ENCODE results near the gene TSEN2.

DNA sequence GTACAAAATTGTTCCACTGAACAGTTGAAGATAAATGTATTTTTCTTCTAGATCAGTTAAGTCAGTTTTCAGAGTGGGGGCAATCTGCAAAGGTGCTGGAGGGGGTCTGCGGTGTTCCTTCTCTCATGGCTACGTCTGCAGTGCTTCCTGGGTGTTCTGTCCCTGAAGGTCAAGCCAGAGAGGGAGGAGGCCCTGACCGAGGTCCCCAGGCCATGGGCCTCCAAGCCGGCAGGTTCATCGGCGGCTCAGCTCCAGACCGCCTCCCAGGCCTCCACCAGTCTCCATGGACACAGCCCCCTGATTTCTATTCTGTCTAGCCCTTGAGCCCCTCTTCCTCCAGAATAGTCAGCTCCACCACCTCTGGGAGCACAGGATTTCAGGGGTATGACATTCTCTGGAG, 28.5 kb upstream of the TSEN2 start:
- TF ChIP-seq MYC (IDR thresholded peaks at IDR 0.05; ENCODE audit: borderline replicate concordance, low read length) (no peak), POLR2A (IDR thresholded peaks at IDR 0.05; ENCODE audit: low read length) (no peak), ZFP36 (IDR thresholded peaks at IDR 0.05; ENCODE audit: borderline replicate concordance, partially characterized antibody) (no peak)
- TF ChIP-seq, protein P1, sequence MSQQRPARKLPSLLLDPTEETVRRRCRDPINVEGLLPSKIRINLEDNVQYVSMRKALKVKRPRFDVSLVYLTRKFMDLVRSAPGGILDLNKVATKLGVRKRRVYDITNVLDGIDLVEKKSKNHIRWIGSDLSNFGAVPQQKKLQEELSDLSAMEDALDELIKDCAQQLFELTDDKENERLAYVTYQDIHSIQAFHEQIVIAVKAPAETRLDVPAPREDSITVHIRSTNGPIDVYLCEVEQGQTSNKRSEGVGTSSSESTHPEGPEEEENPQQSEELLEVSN (IDR thresholded peaks at IDR 0.05; ENCODE audit: borderline replicate concordance, low read depth) = no peak
- TF ChIP-seq, protein P2, sequence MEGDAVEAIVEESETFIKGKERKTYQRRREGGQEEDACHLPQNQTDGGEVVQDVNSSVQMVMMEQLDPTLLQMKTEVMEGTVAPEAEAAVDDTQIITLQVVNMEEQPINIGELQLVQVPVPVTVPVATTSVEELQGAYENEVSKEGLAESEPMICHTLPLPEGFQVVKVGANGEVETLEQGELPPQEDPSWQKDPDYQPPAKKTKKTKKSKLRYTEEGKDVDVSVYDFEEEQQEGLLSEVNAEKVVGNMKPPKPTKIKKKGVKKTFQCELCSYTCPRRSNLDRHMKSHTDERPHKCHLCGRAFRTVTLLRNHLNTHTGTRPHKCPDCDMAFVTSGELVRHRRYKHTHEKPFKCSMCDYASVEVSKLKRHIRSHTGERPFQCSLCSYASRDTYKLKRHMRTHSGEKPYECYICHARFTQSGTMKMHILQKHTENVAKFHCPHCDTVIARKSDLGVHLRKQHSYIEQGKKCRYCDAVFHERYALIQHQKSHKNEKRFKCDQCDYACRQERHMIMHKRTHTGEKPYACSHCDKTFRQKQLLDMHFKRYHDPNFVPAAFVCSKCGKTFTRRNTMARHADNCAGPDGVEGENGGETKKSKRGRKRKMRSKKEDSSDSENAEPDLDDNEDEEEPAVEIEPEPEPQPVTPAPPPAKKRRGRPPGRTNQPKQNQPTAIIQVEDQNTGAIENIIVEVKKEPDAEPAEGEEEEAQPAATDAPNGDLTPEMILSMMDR (IDR thresholded peaks at IDR 0.05) = no peak
